Hepatocyte (in vitro differentiated cells): ENCODE results near the gene SRP14.

Experiments
- CTCF ChIP-seq: fragments of 200-600 bp; sonication (generic); IDR thresholded peaks from 2 replicates; pipeline ENCODE4 v1.5.1; 2016; ENCODE audit warnings: antibody characterized with exemption, mild to moderate bottlenecking; ENCODE audit not compliant: poor library complexity
- EZH2phosphoT487 ChIP-seq: fragments of 200-600 bp; sonication (generic); IDR thresholded peaks from one replicate; pipeline ENCODE4 v1.6.1; 2018; ENCODE audit warnings: antibody characterized with exemption, mild to moderate bottlenecking, low read depth, moderate library complexity; ENCODE audit not compliant: unreplicated experiment, severe bottlenecking

GRCh38 chr15:40038275-40038637, 725 bp downstream of the SRP14 start:
- TF ChIP-seq EZH2phosphoT487 (no peak), CTCF (no peak)
